ENCODE data around the gene RIMBP2.

The RIMBP2 gene

DNA sequence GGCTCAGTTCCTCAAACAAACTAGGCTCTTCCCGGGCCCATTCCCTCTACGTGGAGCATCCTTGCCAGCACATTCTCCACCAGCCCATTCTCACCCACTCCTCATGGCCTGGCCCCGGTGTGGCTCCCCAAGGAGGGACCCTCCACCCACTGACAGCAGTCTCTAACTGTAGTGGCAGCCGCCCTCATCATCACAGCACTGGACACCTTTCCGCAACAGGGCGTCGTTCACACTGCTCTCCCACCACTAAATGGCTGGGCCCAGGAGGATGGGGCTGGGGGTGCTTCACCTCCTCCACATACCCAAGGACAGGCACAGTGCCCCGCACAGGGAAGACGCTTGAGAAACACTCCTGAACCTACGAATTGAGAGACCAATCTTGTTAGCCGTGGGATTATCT is 123.0 kb downstream of the RIMBP2 start:
- no peak overlapping the region for H3K27ac ChIP-seq (ENCODE audit: extremely low read depth, low read depth, low read length)
- TF ChIP-seq ZNF600 (tag by site-specific recombination; IDR thresholded peaks at IDR 0.05) = no peak
- no peak for TF ChIP-seq BCL11B (tag by site-specific recombination; IDR thresholded peaks at IDR 0.05; ENCODE audit: low read depth)
- TF ChIP-seq ZNF623 (tag by site-specific recombination; IDR thresholded peaks at IDR 0.05) = no peak
- no peak for TF ChIP-seq SP7 (tag by site-specific recombination; IDR thresholded peaks at IDR 0.05)
- no peak for TF ChIP-seq KLF16 (tag by site-specific recombination; IDR thresholded peaks at IDR 0.05)
- TF ChIP-seq, protein P1, sequence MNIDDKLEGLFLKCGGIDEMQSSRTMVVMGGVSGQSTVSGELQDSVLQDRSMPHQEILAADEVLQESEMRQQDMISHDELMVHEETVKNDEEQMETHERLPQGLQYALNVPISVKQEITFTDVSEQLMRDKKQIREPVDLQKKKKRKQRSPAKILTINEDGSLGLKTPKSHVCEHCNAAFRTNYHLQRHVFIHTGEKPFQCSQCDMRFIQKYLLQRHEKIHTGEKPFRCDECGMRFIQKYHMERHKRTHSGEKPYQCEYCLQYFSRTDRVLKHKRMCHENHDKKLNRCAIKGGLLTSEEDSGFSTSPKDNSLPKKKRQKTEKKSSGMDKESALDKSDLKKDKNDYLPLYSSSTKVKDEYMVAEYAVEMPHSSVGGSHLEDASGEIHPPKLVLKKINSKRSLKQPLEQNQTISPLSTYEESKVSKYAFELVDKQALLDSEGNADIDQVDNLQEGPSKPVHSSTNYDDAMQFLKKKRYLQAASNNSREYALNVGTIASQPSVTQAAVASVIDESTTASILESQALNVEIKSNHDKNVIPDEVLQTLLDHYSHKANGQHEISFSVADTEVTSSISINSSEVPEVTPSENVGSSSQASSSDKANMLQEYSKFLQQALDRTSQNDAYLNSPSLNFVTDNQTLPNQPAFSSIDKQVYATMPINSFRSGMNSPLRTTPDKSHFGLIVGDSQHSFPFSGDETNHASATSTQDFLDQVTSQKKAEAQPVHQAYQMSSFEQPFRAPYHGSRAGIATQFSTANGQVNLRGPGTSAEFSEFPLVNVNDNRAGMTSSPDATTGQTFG (tag by site-specific recombination; IDR thresholded peaks at IDR 0.05; ENCODE audit: borderline replicate concordance) = no peak
- TF ChIP-seq ZNF660 (tag by site-specific recombination; IDR thresholded peaks at IDR 0.05) = no peak
- no peak for TF ChIP-seq ZNF155 (tag by site-specific recombination; IDR thresholded peaks at IDR 0.05)
- TF ChIP-seq YY2 (tag by site-specific recombination; IDR thresholded peaks at IDR 0.05) = no peak
- TF ChIP-seq ZBTB7A (tag by site-specific recombination; IDR thresholded peaks at IDR 0.05; ENCODE audit: low read depth) = no peak
- no peak for TF ChIP-seq ZNF394 (tag by site-specific recombination; IDR thresholded peaks at IDR 0.05; ENCODE audit: borderline replicate concordance)
- TF ChIP-seq ZNF555 (tag by site-specific recombination; conservative IDR thresholded peaks at IDR 0.05) = no peak
- TF ChIP-seq ZXDB (tag by site-specific recombination; IDR thresholded peaks at IDR 0.05) = no peak
- TF ChIP-seq, protein P2, sequence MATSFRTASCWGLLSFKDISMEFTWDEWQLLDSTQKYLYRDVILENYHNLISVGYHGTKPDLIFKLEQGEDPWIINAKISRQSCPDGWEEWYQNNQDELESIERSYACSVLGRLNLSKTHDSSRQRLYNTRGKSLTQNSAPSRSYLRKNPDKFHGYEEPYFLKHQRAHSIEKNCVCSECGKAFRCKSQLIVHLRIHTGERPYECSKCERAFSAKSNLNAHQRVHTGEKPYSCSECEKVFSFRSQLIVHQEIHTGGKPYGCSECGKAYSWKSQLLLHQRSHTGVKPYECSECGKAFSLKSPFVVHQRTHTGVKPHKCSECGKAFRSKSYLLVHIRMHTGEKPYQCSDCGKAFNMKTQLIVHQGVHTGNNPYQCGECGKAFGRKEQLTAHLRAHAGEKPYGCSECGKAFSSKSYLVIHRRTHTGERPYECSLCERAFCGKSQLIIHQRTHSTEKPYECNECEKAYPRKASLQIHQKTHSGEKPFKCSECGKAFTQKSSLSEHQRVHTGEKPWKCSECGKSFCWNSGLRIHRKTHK (tag by site-specific recombination; IDR thresholded peaks at IDR 0.05) = no peak
- TF ChIP-seq SCRT1 (tag by site-specific recombination; IDR thresholded peaks at IDR 0.05; ENCODE audit: borderline replicate concordance) = no peak
- TF ChIP-seq, protein P3, sequence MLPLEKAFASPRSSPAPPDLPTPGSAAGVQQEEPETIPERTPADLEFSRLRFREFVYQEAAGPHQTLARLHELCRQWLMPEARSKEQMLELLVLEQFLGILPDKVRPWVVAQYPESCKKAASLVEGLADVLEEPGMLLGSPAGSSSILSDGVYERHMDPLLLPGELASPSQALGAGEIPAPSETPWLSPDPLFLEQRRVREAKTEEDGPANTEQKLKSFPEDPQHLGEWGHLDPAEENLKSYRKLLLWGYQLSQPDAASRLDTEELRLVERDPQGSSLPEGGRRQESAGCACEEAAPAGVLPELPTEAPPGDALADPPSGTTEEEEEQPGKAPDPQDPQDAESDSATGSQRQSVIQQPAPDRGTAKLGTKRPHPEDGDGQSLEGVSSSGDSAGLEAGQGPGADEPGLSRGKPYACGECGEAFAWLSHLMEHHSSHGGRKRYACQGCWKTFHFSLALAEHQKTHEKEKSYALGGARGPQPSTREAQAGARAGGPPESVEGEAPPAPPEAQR (tag by site-specific recombination; IDR thresholded peaks at IDR 0.05) = no peak
- no peak for TF ChIP-seq HOXA7 (CRISPR knock-in tag; IDR thresholded peaks at IDR 0.05; ENCODE audit: borderline replicate concordance)
- no peaks in the 10 kb centered on the region for H3K36me3 ChIP-seq (ENCODE audit: control insufficient read depth in 2 of 2, insufficient read depth in 1 of 2, low read length in 2 of 2)
- no peak overlapping the region for H3K4me3 ChIP-seq (ENCODE audit: low read depth, low read length)
- ChIA-PET CTCF (no interaction called here), POLR2A (no interaction called here)
- no peaks in the 10 kb centered on the region for H3K9me3 ChIP-seq (ENCODE audit: control insufficient read depth, insufficient read depth, low read depth, low read length)
- H3K4me1 ChIP-seq (ENCODE audit: control insufficient read depth, insufficient read depth, low read length) = no peaks in the 10 kb centered on the region

DNA sequence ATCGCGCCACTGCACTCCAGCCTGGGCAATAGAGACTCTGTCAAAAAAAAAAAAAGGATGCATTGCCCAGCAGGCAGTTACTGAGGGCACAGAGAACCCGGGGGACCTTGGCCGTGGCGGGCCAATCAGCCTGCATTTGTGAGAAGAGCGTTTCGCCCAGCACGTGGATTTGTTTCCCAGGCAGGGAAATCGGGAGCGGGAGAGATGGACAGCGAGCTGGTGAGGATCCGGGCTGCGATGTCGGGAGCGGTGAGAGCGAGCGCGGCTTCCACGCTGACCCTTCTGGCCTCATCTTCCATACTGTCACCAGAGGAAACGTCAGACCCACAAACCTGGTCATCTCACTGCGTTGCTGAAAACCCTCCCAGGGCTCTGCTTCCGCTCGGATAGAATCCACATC is 123.5 kb downstream of the RIMBP2 start:
- TF ChIP-seq ZNF302 (tag by site-specific recombination; IDR thresholded peaks at IDR 0.05; ENCODE audit: low read depth) (no peak), ZNF174 (tag by site-specific recombination; IDR thresholded peaks at IDR 0.05) (no peak), ZNF76 (tag by site-specific recombination; IDR thresholded peaks at IDR 0.05; ENCODE audit: borderline replicate concordance, low read depth) (no peak), YY1 (tag by site-specific recombination; IDR thresholded peaks at IDR 0.05) (no peak), ZBTB8A (tag by site-specific recombination; IDR thresholded peaks at IDR 0.05) (no peak), ZNF510 (tag by site-specific recombination; IDR thresholded peaks at IDR 0.05; ENCODE audit: insufficient replicate concordance) (no peak), ZNF768 (tag by site-specific recombination; IDR thresholded peaks at IDR 0.05) (no peak), ZNF146 (tag by site-specific recombination; IDR thresholded peaks at IDR 0.05) (no peak), ZFHX2 (tag by site-specific recombination; conservative IDR thresholded peaks at IDR 0.05) (no peak)
- TF ChIP-seq, protein P4, sequence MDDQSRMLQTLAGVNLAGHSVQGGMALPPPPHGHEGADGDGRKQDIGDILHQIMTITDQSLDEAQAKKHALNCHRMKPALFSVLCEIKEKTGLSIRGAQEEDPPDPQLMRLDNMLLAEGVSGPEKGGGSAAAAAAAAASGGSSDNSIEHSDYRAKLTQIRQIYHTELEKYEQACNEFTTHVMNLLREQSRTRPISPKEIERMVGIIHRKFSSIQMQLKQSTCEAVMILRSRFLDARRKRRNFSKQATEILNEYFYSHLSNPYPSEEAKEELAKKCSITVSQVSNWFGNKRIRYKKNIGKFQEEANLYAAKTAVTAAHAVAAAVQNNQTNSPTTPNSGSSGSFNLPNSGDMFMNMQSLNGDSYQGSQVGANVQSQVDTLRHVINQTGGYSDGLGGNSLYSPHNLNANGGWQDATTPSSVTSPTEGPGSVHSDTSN (CRISPR knock-in tag; IDR thresholded peaks at IDR 0.05) = no peak
- TF ChIP-seq, protein P5, sequence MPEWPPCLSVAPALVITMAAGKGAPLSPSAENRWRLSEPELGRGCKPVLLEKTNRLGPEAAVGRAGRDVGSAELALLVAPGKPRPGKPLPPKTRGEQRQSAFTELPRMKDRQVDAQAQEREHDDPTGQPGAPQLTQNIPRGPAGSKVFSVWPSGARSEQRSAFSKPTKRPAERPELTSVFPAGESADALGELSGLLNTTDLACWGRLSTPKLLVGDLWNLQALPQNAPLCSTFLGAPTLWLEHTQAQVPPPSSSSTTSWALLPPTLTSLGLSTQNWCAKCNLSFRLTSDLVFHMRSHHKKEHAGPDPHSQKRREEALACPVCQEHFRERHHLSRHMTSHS (tag by site-specific recombination; IDR thresholded peaks at IDR 0.05) = no peak

More for the DNA sequence above, 123.5 kb downstream of the RIMBP2 start:
- H3K4me3 ChIP-seq (ENCODE audit: low read depth, low read length) = no peak overlapping the region
- POLR2A ChIA-PET = no interaction called here
- H3K36me3 ChIP-seq (ENCODE audit: control insufficient read depth in 2 of 2, insufficient read depth in 1 of 2, low read length in 2 of 2) = no peaks in the 10 kb centered on the region
- CTCF ChIA-PET = no interaction called here
- H3K27ac ChIP-seq (ENCODE audit: extremely low read depth, low read depth, low read length) = no peak overlapping the region
- no peaks in the 10 kb centered on the region for H3K9me3 ChIP-seq (ENCODE audit: control insufficient read depth, insufficient read depth, low read depth, low read length)
- H3K4me1 ChIP-seq (ENCODE audit: control insufficient read depth, insufficient read depth, low read length) = no peaks in the 10 kb centered on the region

Data from HEK293 (cell line).